ENCODE data around the gene ARRDC3.
"Not testable (repeated sequence)": the region's sequence is repeated elsewhere in the genome, so short reads cannot be mapped to it uniquely, and the experiment has no call there.

GRCh38 chr5:91322981-91323380, 60.1 kb downstream of the ARRDC3 start:
- not testable (repeated sequence) for TF ChIP-seq CTCF (IDR thresholded peaks at IDR 0.05); POLR2A (IDR thresholded peaks at IDR 0.05); POLR2AphosphoS5 (IDR thresholded peaks at IDR 0.05; ENCODE audit: insufficient read depth in 1 of 2, low read depth in 1 of 2)
